ENCODE results near the gene C10orf71. TPM values are rescaled to one million over a fixed set of nuclear protein-coding genes. Genes with fewer than 3 reads are reported as not detected.

Gene C10orf71
- total RNA-seq, 2 donors from 2014 or later: 0.15 TPM; not detected in 1

GRCh38 chr10:49302088-49302487 lies 3.1 kb downstream of the C10orf71 start:
- H3K4me3 Mint-ChIP-seq: no peak overlapping the region
- H3K27me3 Mint-ChIP-seq (ENCODE audit: insufficient read depth): peaks cover 1% of the 10 kb centered on the region
- H3K36me3 Mint-ChIP-seq (ENCODE audit: low read depth): no peaks in the 10 kb centered on the region
- H3K9ac ChIP-seq (ENCODE audit: extremely low read depth, low read length, poor library complexity, severe bottlenecking): no peak overlapping the region
- no peaks in the 10 kb centered on the region for H3K27me3 ChIP-seq (ENCODE audit: control insufficient read depth, insufficient read depth, low read length, poor library complexity, severe bottlenecking)
- 47 to 53% methylated on average over 2 of the region's 2 CpGs for WGBS, 2 experiments (ENCODE audit: insufficient coverage in 1 of 2, insufficient read length in 1 of 2)
- no peak for TF ChIP-seq CTCF (conservative IDR thresholded peaks at IDR 0.05)
- no peak overlapping the region for H3K27ac ChIP-seq (ENCODE audit: low read depth, low read length)
- H3K4me1 Mint-ChIP-seq: peaks cover 24% of the 10 kb centered on the region
- no peaks in the 10 kb centered on the region for H3K9me3 ChIP-seq (ENCODE audit: control insufficient read depth, low read length)
- no peaks in the 10 kb centered on the region for H3K9me3 Mint-ChIP-seq
- H3K36me3 ChIP-seq (ENCODE audit: control insufficient read depth, insufficient read depth, low read length): no peaks in the 10 kb centered on the region
- H3K4me3 ChIP-seq (ENCODE audit: low read length): no peak overlapping the region
- no peak for DNase-seq
- no peak overlapping the region for H3K27ac Mint-ChIP-seq
- peaks cover 16% of the 10 kb centered on the region for H3K4me1 ChIP-seq (ENCODE audit: control insufficient read depth, insufficient read depth, low read length)

- peak; percentile 62 for DNase-seq
- no peak overlapping the region for H3K4me3 ChIP-seq (ENCODE audit: low read length)
- no peaks in the 10 kb centered on the region for H3K36me3 ChIP-seq (ENCODE audit: control insufficient read depth, insufficient read depth, low read length)
- H3K9me3 ChIP-seq (ENCODE audit: control insufficient read depth, low read length): no peaks in the 10 kb centered on the region
- H3K27ac ChIP-seq (ENCODE audit: low read depth, low read length): no peak overlapping the region
- no peak for TF ChIP-seq CTCF (conservative IDR thresholded peaks at IDR 0.05)
- Mint-ChIP-seq H3K36me3 (ENCODE audit: low read depth) (no peaks in the 10 kb centered on the region), H3K4me3 (no peak overlapping the region), H3K4me1 (peaks cover 8% of the 10 kb centered on the region), H3K27ac (no peak overlapping the region), H3K9me3 (no peaks in the 10 kb centered on the region), H3K27me3 (ENCODE audit: insufficient read depth) (no peaks in the 10 kb centered on the region)
- H3K27me3 ChIP-seq (ENCODE audit: control insufficient read depth, insufficient read depth, low read length, poor library complexity, severe bottlenecking): no peaks in the 10 kb centered on the region
- peaks cover 5% of the 10 kb centered on the region for H3K4me1 ChIP-seq (ENCODE audit: control insufficient read depth, insufficient read depth, low read length)
- WGBS, 2 experiments (ENCODE audit: insufficient coverage in 1 of 2, insufficient read length in 1 of 2): 71% methylated on average over 1 of the region's 1 CpG; no CpG with 5 or more reads in 1 of the 2 experiments
- H3K9ac ChIP-seq (ENCODE audit: extremely low read depth, low read length, poor library complexity, severe bottlenecking): no peak overlapping the region
These were observed 4.7 kb downstream of the C10orf71 start for GRCh38 chr10:49303711-49304110.

GRCh38 chr10:49304137-49304536 lies 5.2 kb downstream of the C10orf71 start:
- Mint-ChIP-seq H3K36me3 (ENCODE audit: low read depth) (no peaks in the 10 kb centered on the region), H3K27me3 (ENCODE audit: insufficient read depth) (no peaks in the 10 kb centered on the region), H3K4me3 (no peak overlapping the region), H3K4me1 (peaks cover 4% of the 10 kb centered on the region), H3K27ac (no peak overlapping the region), H3K9me3 (no peaks in the 10 kb centered on the region)
- Histone ChIP-seq H3K4me1 (ENCODE audit: control insufficient read depth, insufficient read depth, low read length) (peaks cover under 1% of the 10 kb centered on the region), H3K27ac (ENCODE audit: low read depth, low read length) (no peak overlapping the region), H3K9ac (ENCODE audit: extremely low read depth, low read length, poor library complexity, severe bottlenecking) (no peak overlapping the region), H3K4me3 (ENCODE audit: low read length) (no peak overlapping the region), H3K27me3 (ENCODE audit: control insufficient read depth, insufficient read depth, low read length, poor library complexity, severe bottlenecking) (no peaks in the 10 kb centered on the region), H3K36me3 (ENCODE audit: control insufficient read depth, insufficient read depth, low read length) (no peaks in the 10 kb centered on the region), H3K9me3 (ENCODE audit: control insufficient read depth, low read length) (no peaks in the 10 kb centered on the region)
- no peak for TF ChIP-seq CTCF (conservative IDR thresholded peaks at IDR 0.05)
- no peak for DNase-seq
- 91 to 93% methylated on average over 5 of the region's 5 CpGs for WGBS, 2 experiments (ENCODE audit: insufficient coverage in 1 of 2, insufficient read length in 1 of 2)

Data from endodermal cell (in vitro differentiated cells).